ENCODE results near the gene RETN.
"Not testable (repeated sequence)": the region's sequence is repeated elsewhere in the genome, so short reads cannot be mapped to it uniquely, and the experiment has no call there.

RETN gene

GRCh38 chr19:7638802-7639465 is 29.9 kb upstream of the RETN start:
- DNase-seq, result no peak

- no peak for DNase-seq
Observed at GRCh38 chr19:7639863-7640348, 28.9 kb upstream of the RETN start.

GRCh38 chr19:7640803-7641202 is 28.0 kb upstream of the RETN start:
- no peak for DNase-seq

- DNase-seq, result no peak
Observed at GRCh38 chr19:7641290-7642276, 27.3 kb upstream of the RETN start.

GRCh38 chr19:7642295-7643030 is 26.4 kb upstream of the RETN start:
- DNase-seq, result no peak

- no peak for DNase-seq
Observed at GRCh38 chr19:7643031-7643415, 25.8 kb upstream of the RETN start.

- not testable (repeated sequence) for DNase-seq
Observed at GRCh38 chr19:7643629-7644549, 25.0 kb upstream of the RETN start.

GRCh38 chr19:7644550-7644877 is 24.3 kb upstream of the RETN start:
- DNase-seq, result no peak

GRCh38 chr19:7645163-7645562 is 23.7 kb upstream of the RETN start:
- DNase-seq, result no peak

GRCh38 chr19:7645656-7646425 is 23.0 kb upstream of the RETN start:
- no peak for DNase-seq

- DNase-seq, result no peak
Observed at GRCh38 chr19:7646426-7646700, 22.5 kb upstream of the RETN start.

- DNase-seq, result no peak
Observed at GRCh38 chr19:7647156-7647555, 21.7 kb upstream of the RETN start.

GRCh38 chr19:7648265-7649014 is 20.4 kb upstream of the RETN start:
- no peak for DNase-seq

- no peak for DNase-seq
Observed at GRCh38 chr19:7650148-7650547, 18.7 kb upstream of the RETN start.

- peak; percentile 55 for DNase-seq
Observed at GRCh38 chr19:7652061-7652641, 16.7 kb upstream of the RETN start.

- no peak for DNase-seq
Observed at GRCh38 chr19:7654401-7654800, 14.4 kb upstream of the RETN start.

- no peak for DNase-seq
Observed at GRCh38 chr19:7655581-7655980, 13.3 kb upstream of the RETN start.

GRCh38 chr19:7657131-7657751 is 11.6 kb upstream of the RETN start:
- DNase-seq, result no peak

- no peak for DNase-seq
Observed at GRCh38 chr19:7658219-7658686, 10.6 kb upstream of the RETN start.
